HepG2 (cell line): ENCODE data around the gene ABHD11. TPM values are rescaled to one million over a fixed set of nuclear protein-coding genes. Genes with fewer than 3 reads are reported as not detected.

Source experiments
- DNMT1 ChIP-seq: sonication (generic); formaldehyde crosslinking; IDR thresholded peaks from 2 replicates; pipeline ENCODE4 v1.5.1; 2020; ENCODE audit warnings: mild to moderate bottlenecking, missing genetic modification reagents
- EP300 ChIP-seq, 3 experiments: sonication (generic) in 1 of 3; formaldehyde crosslinking in 1 of 3; IDR thresholded peaks; 2 replicates each; pipeline versions ENCODE4 v1.5.1 to v1.6.1; 2011 to 2020; ENCODE audit warnings: low read depth in 2 of 3, low read length in 2 of 3, borderline replicate concordance in 1 of 3, improper control_type of control experiment in 1 of 3, mild to moderate bottlenecking in 1 of 3, missing genetic modification reagents in 1 of 3, moderate library complexity in 1 of 3
- MBNL3 ChIP-seq: fragments of 250-450 bp; sonication (Bioruptor Pico); conservative IDR thresholded peaks from 2 replicates; pipeline ENCODE4 v1.8.0; 2022; ENCODE audit warnings: mild to moderate bottlenecking, inconsistent platforms
- RBM39 ChIP-seq: fragments of 200-400 bp; formaldehyde crosslinking; IDR thresholded peaks from one replicate; pipeline ENCODE4 v1.6.1; 2018; ENCODE audit warnings: antibody characterized with exemption, mild to moderate bottlenecking, low read depth, low read length; ENCODE audit not compliant: poor library complexity, severe bottlenecking
- REPIN1 ChIP-seq: sonication (generic); formaldehyde crosslinking; IDR thresholded peaks from 2 replicates; pipeline ENCODE4 v1.8.0; 2022; ENCODE audit warnings: missing genetic modification reagents, low read depth, mild to moderate bottlenecking, borderline replicate concordance
- RFX5 ChIP-seq: IDR thresholded peaks from 2 replicates; pipeline ENCODE4 v1.6.1; 2011; ENCODE audit warnings: low read depth, low read length, improper control_type of control experiment
- TBX2 ChIP-seq: sonication (generic); formaldehyde crosslinking; IDR thresholded peaks from 2 replicates; pipeline ENCODE4 v1.5.0; 2020; ENCODE audit warnings: missing genetic modification reagents, mild to moderate bottlenecking, borderline replicate concordance
- WIZ ChIP-seq: sonication (generic); formaldehyde crosslinking; IDR thresholded peaks from 2 replicates; pipeline ENCODE4 v1.5.1; 2020; ENCODE audit warnings: mild to moderate bottlenecking, missing genetic modification reagents
- ZBTB3 ChIP-seq: sonication (generic); formaldehyde crosslinking; IDR thresholded peaks from 2 replicates; pipeline ENCODE4 v1.4.0; 2020; ENCODE audit warnings: low read depth, mild to moderate bottlenecking, moderate library complexity, missing genetic modification reagents, borderline replicate concordance
- ZNF296 ChIP-seq: sonication (generic); formaldehyde crosslinking; conservative IDR thresholded peaks from 2 replicates; pipeline ENCODE4 v1.5.0; 2020; ENCODE audit warnings: mild to moderate bottlenecking, missing genetic modification reagents
- ZSCAN9 ChIP-seq: IDR thresholded peaks from 2 replicates; pipeline ENCODE4 v1.6.1; 2016; ENCODE audit warnings: borderline replicate concordance
- polyA plus RNA-seq, 8 experiments: library from polyadenylated mRNA; depleted of rRNA in 3 of 8; stranded (reverse) in 7 of 8; unstranded in 1 of 8; fragments of >200 nt; fragmentation: Illumina TruSeq in 4 of 8; extraction: Trizol in 4 of 8; gene quantifications; 2 replicates each; pipeline versions ENCODE4 v1.2.1 to v1.2.3, GENCODE V29; 2011 to 2016; ENCODE audit warnings: low read depth in 4 of 8, missing spikeins in 1 of 8, mixed read lengths in 1 of 8; ENCODE audit not compliant: insufficient read depth in 1 of 8
- total RNA-seq, 5 experiments: library from RNA; depleted of rRNA; stranded (reverse); fragments of >200 nt; fragmentation: Illumina TruSeq; extraction: Trizol; gene quantifications; 2 replicates each; pipeline ENCODE4 v1.2.3, GENCODE V29; 2016; ENCODE audit warnings: low read depth in 1 of 5
- TF ChIP-seq, protein P1 (sequence below): sonication (generic); formaldehyde crosslinking; IDR thresholded peaks from 2 replicates; pipeline ENCODE4 v1.8.0; 2022; ENCODE audit warnings: missing genetic modification reagents, mild to moderate bottlenecking, moderate library complexity, borderline replicate concordance
- TF ChIP-seq, protein P2 (sequence below): sonication (generic); formaldehyde crosslinking; IDR thresholded peaks from 2 replicates; pipeline ENCODE4 v1.4.0; 2020; ENCODE audit warnings: low read depth, missing genetic modification reagents
- TF ChIP-seq, protein P3 (sequence below): sonication (generic); formaldehyde crosslinking; IDR thresholded peaks from 2 replicates; pipeline ENCODE4 v1.8.1; 2023; ENCODE audit warnings: mild to moderate bottlenecking, moderate library complexity, missing genetic modification reagents
- TF ChIP-seq, protein P4 (sequence below): sonication (generic); formaldehyde crosslinking; IDR thresholded peaks from 2 replicates; pipeline ENCODE4 v1.5.1; 2020; ENCODE audit warnings: missing genetic modification reagents, mild to moderate bottlenecking, borderline replicate concordance

The ABHD11 gene
- total and polyA plus RNA-seq, 2 of the 13 experiments (the other 11 are each of a cell fraction or from before 2014, with no cell fraction given), result 7.0 to 8.1 TPM

DNA sequence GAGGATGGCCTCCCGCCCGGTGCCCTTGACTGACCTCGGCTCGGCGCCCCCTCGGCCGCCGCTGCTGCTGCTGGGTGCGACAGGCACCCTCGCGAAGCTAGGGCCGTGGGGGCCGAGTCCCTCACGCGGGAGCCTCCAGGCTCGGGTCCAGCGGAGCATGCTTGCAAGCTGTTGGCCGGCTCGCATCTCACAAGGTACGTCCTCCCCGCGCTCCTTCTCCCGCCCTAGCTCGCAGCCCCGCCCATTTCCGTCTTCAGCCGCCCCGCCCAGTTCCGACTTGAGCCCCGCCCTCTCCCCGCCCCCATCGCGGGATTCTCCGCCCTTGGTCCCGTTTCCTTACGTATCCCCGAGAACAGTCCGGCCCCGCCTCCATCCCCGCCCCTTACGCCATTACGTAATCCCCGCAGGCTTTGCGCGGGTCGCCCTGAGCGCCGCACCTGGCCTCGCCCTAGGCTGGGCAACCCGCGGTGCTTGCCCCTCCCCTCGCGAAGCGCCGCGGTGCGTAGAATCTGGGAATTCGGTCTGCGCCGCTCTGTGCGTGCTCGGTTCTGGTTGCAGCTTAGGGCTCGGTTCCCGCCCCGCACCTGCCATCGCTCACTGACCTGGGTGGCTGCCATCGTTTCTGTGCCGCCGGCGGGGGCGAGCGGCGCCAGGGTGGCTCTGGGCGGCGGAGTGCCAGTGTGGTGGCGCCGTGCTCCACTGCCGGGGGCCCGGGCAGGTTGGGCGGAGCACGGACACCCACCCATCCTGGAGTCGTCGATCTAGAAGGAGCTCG is at the start of gene ABHD11 (continued):
- TF ChIP-seq, protein P1, sequence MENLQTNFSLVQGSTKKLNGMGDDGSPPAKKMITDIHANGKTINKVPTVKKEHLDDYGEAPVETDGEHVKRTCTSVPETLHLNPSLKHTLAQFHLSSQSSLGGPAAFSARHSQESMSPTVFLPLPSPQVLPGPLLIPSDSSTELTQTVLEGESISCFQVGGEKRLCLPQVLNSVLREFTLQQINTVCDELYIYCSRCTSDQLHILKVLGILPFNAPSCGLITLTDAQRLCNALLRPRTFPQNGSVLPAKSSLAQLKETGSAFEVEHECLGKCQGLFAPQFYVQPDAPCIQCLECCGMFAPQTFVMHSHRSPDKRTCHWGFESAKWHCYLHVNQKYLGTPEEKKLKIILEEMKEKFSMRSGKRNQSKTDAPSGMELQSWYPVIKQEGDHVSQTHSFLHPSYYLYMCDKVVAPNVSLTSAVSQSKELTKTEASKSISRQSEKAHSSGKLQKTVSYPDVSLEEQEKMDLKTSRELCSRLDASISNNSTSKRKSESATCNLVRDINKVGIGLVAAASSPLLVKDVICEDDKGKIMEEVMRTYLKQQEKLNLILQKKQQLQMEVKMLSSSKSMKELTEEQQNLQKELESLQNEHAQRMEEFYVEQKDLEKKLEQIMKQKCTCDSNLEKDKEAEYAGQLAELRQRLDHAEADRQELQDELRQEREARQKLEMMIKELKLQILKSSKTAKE (CRISPR knock-in tag), result peak; percentile 43; the same call in 1 of the 2 replicates
- peak; percentile 45; the same call in 1 of the 2 replicates for TF ChIP-seq ZNF296 (CRISPR knock-in tag)
- TF ChIP-seq, protein P2, sequence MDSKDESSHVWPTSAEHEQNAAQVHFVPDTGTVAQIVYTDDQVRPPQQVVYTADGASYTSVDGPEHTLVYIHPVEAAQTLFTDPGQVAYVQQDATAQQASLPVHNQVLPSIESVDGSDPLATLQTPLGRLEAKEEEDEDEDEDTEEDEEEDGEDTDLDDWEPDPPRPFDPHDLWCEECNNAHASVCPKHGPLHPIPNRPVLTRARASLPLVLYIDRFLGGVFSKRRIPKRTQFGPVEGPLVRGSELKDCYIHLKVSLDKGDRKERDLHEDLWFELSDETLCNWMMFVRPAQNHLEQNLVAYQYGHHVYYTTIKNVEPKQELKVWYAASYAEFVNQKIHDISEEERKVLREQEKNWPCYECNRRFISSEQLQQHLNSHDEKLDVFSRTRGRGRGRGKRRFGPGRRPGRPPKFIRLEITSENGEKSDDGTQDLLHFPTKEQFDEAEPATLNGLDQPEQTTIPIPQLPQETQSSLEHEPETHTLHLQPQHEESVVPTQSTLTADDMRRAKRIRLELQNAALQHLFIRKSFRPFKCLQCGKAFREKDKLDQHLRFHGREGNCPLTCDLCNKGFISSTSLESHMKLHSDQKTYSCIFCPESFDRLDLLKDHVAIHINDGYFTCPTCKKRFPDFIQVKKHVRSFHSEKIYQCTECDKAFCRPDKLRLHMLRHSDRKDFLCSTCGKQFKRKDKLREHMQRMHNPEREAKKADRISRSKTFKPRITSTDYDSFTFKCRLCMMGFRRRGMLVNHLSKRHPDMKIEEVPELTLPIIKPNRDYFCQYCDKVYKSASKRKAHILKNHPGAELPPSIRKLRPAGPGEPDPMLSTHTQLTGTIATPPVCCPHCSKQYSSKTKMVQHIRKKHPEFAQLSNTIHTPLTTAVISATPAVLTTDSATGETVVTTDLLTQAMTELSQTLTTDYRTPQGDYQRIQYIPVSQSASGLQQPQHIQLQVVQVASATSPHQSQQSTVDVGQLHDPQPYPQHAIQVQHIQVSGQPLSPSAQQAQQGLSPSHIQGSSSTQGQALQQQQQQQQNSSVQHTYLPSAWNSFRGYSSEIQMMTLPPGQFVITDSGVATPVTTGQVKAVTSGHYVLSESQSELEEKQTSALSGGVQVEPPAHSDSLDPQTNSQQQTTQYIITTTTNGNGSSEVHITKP (CRISPR knock-in tag), result peak; percentile 61; the same call in 1 of the 2 replicates
- TF ChIP-seq WIZ, result no peak
- TF ChIP-seq ZSCAN9 (CRISPR knock-in tag), result peak; percentile 86
- 0 out of 2 replicates have a peak, but pooled peaks have one; percentile 46 for TF ChIP-seq ZBTB3 (CRISPR knock-in tag)
- peak; percentile 55; the same call in 1 of the 2 replicates for TF ChIP-seq DNMT1 (CRISPR knock-in tag)
- no peak for TF ChIP-seq RBM39
- TF ChIP-seq, protein P3, sequence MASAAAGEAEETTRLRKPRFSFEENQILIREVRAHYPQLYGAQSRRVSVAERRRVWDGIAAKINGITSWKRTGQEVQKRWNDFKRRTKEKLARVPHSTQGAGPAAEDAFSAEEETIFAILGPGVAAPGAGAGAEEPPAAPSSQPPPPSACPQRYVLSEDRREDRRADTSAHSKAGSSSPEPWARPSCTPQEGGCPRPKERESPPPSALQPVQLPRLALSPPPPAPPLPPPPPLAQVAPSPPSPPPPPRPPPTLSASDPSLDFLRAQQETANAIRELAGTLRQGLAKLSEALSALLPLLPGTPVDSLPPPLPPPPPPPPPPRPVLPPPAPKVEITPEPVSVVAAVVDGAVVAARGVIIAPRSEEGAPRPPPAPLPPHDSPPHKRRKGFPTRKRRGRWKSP (CRISPR knock-in tag), result peak; percentile 96
- peak; percentile 83 for TF ChIP-seq TBX2 (CRISPR knock-in tag)
- peak in 1 of 2 experiments; percentile 7; a peak in 1 of 4 replicates for TF ChIP-seq EP300 (IDR thresholded peaks at IDR 0.05; ENCODE audit: low read depth in 2 of 2, low read length in 2 of 2)
- no peak for TF ChIP-seq EP300 (CRISPR knock-in tag; IDR thresholded peaks at IDR 0.05; ENCODE audit: borderline replicate concordance)
- TF ChIP-seq, protein P4, sequence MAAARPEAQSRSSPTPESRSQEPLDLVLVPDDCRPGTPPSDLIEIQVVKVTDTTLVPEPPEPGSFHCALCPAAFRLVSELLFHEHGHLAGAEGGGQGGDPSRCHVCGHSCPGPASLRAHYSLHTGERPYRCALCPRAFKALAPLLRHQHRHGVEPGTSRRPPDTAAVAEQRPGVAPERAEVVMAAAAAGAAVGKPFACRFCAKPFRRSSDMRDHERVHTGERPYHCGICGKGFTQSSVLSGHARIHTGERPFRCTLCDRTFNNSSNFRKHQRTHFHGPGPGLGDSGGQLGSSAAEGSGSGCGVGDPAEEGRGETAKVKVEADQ (CRISPR knock-in tag), result no peak
- peak; percentile 90 for TF ChIP-seq REPIN1 (CRISPR knock-in tag)
- TF ChIP-seq RFX5, result no peak
- no peak for TF ChIP-seq MBNL3
